SK-N-SH treated with all-trans-retinoic acid at 6 μM for 48 hours (cell line): ENCODE measurements around the gene LGALS7B.
A peak's percentile ranks its signal among the peaks of the same experiment; 100 is the strongest.
"Not testable (repeated sequence)": the region's sequence is repeated elsewhere in the genome, so short reads cannot be mapped to it uniquely, and the experiment has no call there.

Experiments used
- ATAC-seq: fragments of 200-7000 bp; cut with Tn5 transposase; 3 replicates; pipeline ENCODE4 v1.9.1; 2020; ENCODE audit warnings: mild to moderate bottlenecking, moderate library complexity
- ARNTL ChIP-seq: fragments of 450-650 bp; formaldehyde crosslinking; IDR thresholded peaks from 2 replicates; pipeline ENCODE4 v1.5.0; 2020; ENCODE audit warnings: low read depth, mild to moderate bottlenecking, moderate library complexity, borderline replicate concordance
- CSRNP3 ChIP-seq: fragments of 250-450 bp; sonication (Bioruptor Pico); IDR thresholded peaks from 2 replicates; pipeline ENCODE4 v1.5.1; 2021; ENCODE audit warnings: mild to moderate bottlenecking, moderate library complexity
- ESRRG ChIP-seq: fragments of 250-450 bp; sonication (Bioruptor Pico); IDR thresholded peaks from 2 replicates; pipeline ENCODE4 v1.6.1; 2021; ENCODE audit warnings: mild to moderate bottlenecking
- GLIS3 ChIP-seq: fragments of 250-450 bp; sonication (Bioruptor Pico); IDR thresholded peaks from 2 replicates; pipeline ENCODE4 v1.5.0; 2020; ENCODE audit warnings: mild to moderate bottlenecking, moderate library complexity
- ISL1 ChIP-seq: fragments of 250-450 bp; sonication (Bioruptor Pico); IDR thresholded peaks from 2 replicates; pipeline ENCODE4 v2.1.2; 2022; ENCODE audit warnings: mild to moderate bottlenecking, moderate library complexity
- POU6F1 ChIP-seq: fragments of 250-450 bp; sonication (Bioruptor Pico); IDR thresholded peaks from 2 replicates; pipeline ENCODE4 v1.8.0; 2021; ENCODE audit warnings: low read depth, mild to moderate bottlenecking, moderate library complexity, borderline replicate concordance
- PPARA ChIP-seq: fragments of 250-450 bp; sonication (Bioruptor Pico); IDR thresholded peaks from 2 replicates; pipeline ENCODE4 v1.5.0; 2020; ENCODE audit warnings: mild to moderate bottlenecking, borderline replicate concordance
- RARB ChIP-seq: fragments of 250-450 bp; sonication (Bioruptor Pico); IDR thresholded peaks from 2 replicates; pipeline ENCODE4 v1.8.0; 2021; ENCODE audit warnings: mild to moderate bottlenecking, moderate library complexity
- SNAI2 ChIP-seq: fragments of 250-450 bp; sonication (Bioruptor Pico); IDR thresholded peaks from 2 replicates; pipeline ENCODE4 v1.5.0; 2020; ENCODE audit warnings: mild to moderate bottlenecking, moderate library complexity
- TOX ChIP-seq: fragments of 250-450 bp; sonication (Bioruptor Pico); IDR thresholded peaks from 2 replicates; pipeline ENCODE4 v1.8.0; 2021; ENCODE audit warnings: mild to moderate bottlenecking, moderate library complexity, borderline replicate concordance
- TSHZ2 ChIP-seq: fragments of 250-450 bp; sonication (Bioruptor Pico); IDR thresholded peaks from 2 replicates; pipeline ENCODE4 v1.5.0; 2020; ENCODE audit warnings: mild to moderate bottlenecking, moderate library complexity
- ZC3H10 ChIP-seq: fragments of 250-450 bp; sonication (Bioruptor Pico); IDR thresholded peaks from 2 replicates; pipeline ENCODE4 v1.5.1; 2021; ENCODE audit warnings: mild to moderate bottlenecking, moderate library complexity
- ZFP30 ChIP-seq: fragments of 450-650 bp; formaldehyde crosslinking; IDR thresholded peaks from 2 replicates; pipeline ENCODE4 v1.5.0; 2022; ENCODE audit warnings: mild to moderate bottlenecking, moderate library complexity
- ZNF565 ChIP-seq: fragments of 450-650 bp; formaldehyde crosslinking; conservative IDR thresholded peaks from 2 replicates; pipeline ENCODE4 v1.5.0; 2020; ENCODE audit warnings: low read depth, mild to moderate bottlenecking, moderate library complexity
- ZNF70 ChIP-seq: fragments of 450-650 bp; formaldehyde crosslinking; IDR thresholded peaks from 2 replicates; pipeline ENCODE4 v1.5.0; 2020; ENCODE audit warnings: mild to moderate bottlenecking, moderate library complexity
- ZNF8 ChIP-seq: fragments of 450-650 bp; formaldehyde crosslinking; IDR thresholded peaks from 2 replicates; pipeline ENCODE4 v1.5.0; 2020; ENCODE audit warnings: mild to moderate bottlenecking, moderate library complexity
- TF ChIP-seq, protein P1 (sequence below): fragments of 250-450 bp; sonication (Bioruptor Pico); IDR thresholded peaks from 2 replicates; pipeline ENCODE4 v1.8.0; 2020; ENCODE audit warnings: mild to moderate bottlenecking, moderate library complexity, borderline replicate concordance
- TF ChIP-seq, protein P2 (sequence below): fragments of 250-450 bp; sonication (Bioruptor Pico); IDR thresholded peaks from 2 replicates; pipeline ENCODE4 v1.5.1; 2020; ENCODE audit warnings: low read depth, mild to moderate bottlenecking, moderate library complexity

LGALS7B gene

GRCh38 chr19:38786572-38787265 is 2.3 kb upstream of the LGALS7B start:
- ATAC-seq: no peak
- TF ChIP-seq ZNF70 (CRISPR knock-in tag): no peak
- no peak for TF ChIP-seq ZNF565
- TF ChIP-seq RARB (CRISPR knock-in tag): no peak
- TF ChIP-seq, protein P1, sequence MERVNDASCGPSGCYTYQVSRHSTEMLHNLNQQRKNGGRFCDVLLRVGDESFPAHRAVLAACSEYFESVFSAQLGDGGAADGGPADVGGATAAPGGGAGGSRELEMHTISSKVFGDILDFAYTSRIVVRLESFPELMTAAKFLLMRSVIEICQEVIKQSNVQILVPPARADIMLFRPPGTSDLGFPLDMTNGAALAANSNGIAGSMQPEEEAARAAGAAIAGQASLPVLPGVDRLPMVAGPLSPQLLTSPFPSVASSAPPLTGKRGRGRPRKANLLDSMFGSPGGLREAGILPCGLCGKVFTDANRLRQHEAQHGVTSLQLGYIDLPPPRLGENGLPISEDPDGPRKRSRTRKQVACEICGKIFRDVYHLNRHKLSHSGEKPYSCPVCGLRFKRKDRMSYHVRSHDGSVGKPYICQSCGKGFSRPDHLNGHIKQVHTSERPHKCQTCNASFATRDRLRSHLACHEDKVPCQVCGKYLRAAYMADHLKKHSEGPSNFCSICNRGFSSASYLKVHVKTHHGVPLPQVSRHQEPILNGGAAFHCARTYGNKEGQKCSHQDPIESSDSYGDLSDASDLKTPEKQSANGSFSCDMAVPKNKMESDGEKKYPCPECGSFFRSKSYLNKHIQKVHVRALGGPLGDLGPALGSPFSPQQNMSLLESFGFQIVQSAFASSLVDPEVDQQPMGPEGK (CRISPR knock-in tag): no peak

DNA sequence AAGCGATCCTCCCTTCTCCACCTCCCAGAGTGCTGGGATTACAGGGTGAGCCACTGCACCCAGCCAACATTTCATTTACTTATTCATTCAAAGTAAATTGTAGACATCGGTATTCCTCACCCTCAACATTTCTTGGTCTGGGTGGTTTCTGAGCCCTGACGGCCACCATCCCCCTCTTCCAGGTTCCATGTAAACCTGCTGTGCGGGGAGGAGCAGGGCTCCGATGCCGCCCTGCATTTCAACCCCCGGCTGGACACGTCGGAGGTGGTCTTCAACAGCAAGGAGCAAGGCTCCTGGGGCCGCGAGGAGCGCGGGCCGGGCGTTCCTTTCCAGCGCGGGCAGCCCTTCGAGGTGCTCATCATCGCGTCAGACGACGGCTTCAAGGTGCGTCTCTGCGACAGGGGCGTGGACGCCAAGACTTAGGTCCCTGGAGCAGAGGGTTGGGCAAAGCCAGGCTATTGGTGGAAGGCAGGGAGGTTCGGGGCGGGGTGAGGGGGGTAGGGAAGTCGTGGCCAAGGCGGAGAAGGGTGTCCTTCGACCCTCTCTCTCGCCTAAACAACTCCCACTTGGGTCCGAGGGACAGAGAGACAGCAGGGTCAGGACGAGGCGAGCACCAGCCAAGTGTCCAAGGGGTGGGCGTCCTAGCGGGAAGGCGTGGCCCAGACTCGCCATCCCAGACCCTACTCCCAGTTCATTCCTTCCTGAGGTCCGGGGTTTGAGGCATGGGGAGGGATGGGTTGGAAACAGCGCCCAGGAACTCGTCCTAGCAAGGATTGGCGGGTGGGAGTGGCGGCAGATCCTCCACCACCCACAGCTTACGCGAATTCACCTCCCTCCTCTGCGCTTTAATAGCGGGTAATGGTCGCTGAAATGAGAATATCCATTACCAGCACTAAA is 1.8 kb downstream of the LGALS7B start:
- ATAC-seq: not testable (repeated sequence)

DNA sequence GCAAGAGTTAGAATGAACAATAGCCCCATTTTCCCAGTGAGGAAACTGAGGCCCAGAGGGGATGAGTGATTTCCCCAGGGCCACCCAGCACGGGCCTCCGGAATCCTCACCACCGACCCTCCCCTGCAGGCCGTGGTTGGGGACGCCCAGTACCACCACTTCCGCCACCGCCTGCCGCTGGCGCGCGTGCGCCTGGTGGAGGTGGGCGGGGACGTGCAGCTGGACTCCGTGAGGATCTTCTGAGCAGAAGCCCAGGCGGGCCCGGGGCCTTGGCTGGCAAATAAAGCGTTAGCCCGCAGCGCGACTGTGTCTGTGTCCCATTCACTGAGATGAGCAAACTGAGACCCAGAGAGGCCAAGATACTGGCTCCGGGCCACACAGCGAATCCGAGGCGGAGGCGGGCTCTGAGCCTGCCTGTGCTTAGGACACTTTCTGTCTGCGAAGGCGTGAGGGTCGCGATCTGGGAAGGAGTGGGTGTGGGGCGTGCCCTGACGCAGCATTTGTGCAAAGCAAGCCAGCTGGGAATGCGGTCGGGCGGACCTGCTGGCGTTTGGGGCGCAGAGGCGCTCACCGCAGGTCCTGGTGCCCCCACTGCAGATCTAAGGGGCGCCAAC is 2.6 kb downstream of the LGALS7B start:
- ATAC-seq: peak; percentile 78

- TF ChIP-seq, protein P1 (CRISPR knock-in tag): no peak
- TF ChIP-seq ZNF70 (CRISPR knock-in tag) (no peak), GLIS3 (CRISPR knock-in tag) (no peak), PPARA (CRISPR knock-in tag) (no peak), TSHZ2 (CRISPR knock-in tag) (no peak), ZNF565 (no peak), CSRNP3 (CRISPR knock-in tag) (no peak), SNAI2 (CRISPR knock-in tag) (no peak), ZC3H10 (CRISPR knock-in tag) (no peak), POU6F1 (CRISPR knock-in tag) (no peak), RARB (CRISPR knock-in tag) (no peak), ZFP30 (CRISPR knock-in tag) (no peak), TOX (CRISPR knock-in tag) (no peak), ZNF8 (CRISPR knock-in tag) (no peak), ISL1 (CRISPR knock-in tag) (no peak), ESRRG (CRISPR knock-in tag) (no peak), ARNTL (CRISPR knock-in tag) (no peak)
- TF ChIP-seq, protein P2, sequence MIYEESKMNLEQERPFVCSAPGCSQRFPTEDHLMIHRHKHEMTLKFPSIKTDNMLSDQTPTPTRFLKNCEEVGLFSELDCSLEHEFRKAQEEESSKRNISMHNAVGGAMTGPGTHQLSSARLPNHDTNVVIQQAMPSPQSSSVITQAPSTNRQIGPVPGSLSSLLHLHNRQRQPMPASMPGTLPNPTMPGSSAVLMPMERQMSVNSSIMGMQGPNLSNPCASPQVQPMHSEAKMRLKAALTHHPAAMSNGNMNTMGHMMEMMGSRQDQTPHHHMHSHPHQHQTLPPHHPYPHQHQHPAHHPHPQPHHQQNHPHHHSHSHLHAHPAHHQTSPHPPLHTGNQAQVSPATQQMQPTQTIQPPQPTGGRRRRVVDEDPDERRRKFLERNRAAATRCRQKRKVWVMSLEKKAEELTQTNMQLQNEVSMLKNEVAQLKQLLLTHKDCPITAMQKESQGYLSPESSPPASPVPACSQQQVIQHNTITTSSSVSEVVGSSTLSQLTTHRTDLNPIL (CRISPR knock-in tag): no peak
- no peak for ATAC-seq
These were observed 3.5 kb downstream of the LGALS7B start for GRCh38 chr19:38792250-38793111.
